ENCODE data around the gene GRK6. TPM values are rescaled to one million over a fixed set of nuclear protein-coding genes. Genes with fewer than 3 reads are reported as not detected.

Gene GRK6
- total RNA-seq, 4 donors from 2014 or later = 29.1 to 44.7 (median 36.3) TPM

DNA sequence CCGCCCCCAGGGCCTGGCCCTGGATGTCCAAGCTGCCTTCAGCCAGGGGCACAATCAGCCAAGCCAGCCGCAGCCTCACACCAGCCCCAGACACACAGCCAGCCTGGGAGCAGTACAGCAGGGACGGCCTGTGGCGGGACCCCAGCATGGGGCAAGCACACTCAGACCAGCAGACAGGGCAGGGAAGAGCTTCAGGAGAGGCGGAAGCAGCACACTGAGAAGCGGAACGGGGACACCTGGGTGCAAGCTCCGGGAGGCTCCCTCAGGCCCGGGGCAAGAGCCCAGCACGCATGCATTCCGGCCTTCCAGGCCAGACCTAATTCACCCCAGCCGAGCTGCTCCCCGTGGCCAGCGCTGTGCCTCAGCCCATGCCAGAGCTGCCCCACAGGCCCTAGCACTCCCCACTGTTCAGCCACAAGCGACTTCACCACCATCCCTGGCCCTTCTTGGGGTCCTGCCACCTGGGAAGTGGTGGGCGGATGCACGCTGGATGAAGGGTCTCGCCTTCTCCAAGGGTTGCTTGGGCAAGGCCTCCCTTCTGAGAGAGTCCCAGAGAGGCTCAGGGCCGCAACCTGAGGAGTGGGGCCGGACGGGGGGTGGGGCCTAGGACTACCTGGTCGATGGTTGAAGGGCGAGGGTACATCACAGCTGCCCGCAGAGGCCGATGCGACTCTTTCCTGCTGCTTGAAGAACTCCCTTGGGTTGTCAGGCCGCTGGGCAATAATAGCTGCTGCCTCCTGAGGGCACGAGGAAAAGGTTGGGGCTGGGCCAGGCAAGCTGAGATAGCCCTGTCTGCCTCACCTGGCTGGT lies 33.5 kb downstream of the GRK6 start:
- TF ChIP-seq, protein P1, sequence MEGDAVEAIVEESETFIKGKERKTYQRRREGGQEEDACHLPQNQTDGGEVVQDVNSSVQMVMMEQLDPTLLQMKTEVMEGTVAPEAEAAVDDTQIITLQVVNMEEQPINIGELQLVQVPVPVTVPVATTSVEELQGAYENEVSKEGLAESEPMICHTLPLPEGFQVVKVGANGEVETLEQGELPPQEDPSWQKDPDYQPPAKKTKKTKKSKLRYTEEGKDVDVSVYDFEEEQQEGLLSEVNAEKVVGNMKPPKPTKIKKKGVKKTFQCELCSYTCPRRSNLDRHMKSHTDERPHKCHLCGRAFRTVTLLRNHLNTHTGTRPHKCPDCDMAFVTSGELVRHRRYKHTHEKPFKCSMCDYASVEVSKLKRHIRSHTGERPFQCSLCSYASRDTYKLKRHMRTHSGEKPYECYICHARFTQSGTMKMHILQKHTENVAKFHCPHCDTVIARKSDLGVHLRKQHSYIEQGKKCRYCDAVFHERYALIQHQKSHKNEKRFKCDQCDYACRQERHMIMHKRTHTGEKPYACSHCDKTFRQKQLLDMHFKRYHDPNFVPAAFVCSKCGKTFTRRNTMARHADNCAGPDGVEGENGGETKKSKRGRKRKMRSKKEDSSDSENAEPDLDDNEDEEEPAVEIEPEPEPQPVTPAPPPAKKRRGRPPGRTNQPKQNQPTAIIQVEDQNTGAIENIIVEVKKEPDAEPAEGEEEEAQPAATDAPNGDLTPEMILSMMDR (IDR thresholded peaks at IDR 0.05) = no peak
- TF ChIP-seq POLR2A (IDR thresholded peaks at IDR 0.05; ENCODE audit: low read depth) (no peak), EP300 (IDR thresholded peaks at IDR 0.05) (no peak), POLR2AphosphoS5 (IDR thresholded peaks at IDR 0.05) (no peak)
- Histone ChIP-seq H3K9me3 (no peaks in the 10 kb centered on the region), H3K4me3 (no peak overlapping the region), H3K27me3 (no peaks in the 10 kb centered on the region), H3K27ac (replicated peaks in 1 of 4) (no peak overlapping the region), H3K4me1 (peaks cover 26 to 43% (median 34%) of the 10 kb centered on the region in 4 donors), H3K36me3 (peaks cover 0 to 59% (median 48%) of the 10 kb centered on the region in 4 donors)
- intact Hi-C loops (cut with DNase I) = loop anchor here (10.0 kb wide), 1 partner anchor 145 kb away; the partner anchor contains the start of gene MXD3
- 91% methylated on average over 25 of the region's 28 CpGs for WGBS
- no peak for DNase-seq (ENCODE audit: extremely low spot score)

DNA sequence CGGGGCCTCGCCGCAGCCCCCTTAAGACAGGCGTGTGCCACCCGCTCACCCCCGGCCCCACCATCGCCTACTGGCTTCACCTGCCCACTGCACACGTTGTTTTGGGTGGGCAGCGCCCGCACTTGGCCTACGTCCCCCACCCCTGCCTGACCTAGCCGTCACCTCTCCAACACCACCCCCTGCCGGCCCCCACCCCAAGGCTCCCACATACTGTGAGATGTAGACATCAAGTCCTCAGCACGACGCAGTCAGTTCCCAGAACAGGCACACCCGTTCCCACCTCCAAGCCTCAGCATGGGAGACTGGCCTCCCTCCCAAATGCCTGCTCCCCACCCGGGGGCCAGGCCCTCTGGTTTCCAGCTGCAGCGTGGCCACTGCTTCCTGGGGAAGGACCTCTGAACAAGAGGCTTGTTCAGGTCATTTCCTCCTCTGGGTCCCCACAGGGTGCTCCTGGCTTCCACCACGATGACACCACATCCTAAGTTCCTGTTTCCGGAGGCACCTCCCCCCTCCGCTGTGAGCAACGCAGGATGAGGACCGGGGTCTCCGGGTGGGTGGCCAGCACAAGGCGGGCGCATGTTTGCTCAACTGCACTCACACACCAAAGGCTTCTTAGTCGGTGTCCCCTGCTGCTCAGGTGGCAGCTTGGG lies 35.7 kb downstream of the GRK6 start:
- Histone ChIP-seq H3K9me3 (no peaks in the 10 kb centered on the region), H3K27me3 (no peaks in the 10 kb centered on the region), H3K27ac (replicated peaks in 1 of 4) (peak overlapping the region; percentile 26 to 72 (median 48)), H3K4me3 (no peak overlapping the region), H3K36me3 (peaks cover 8 to 80% (median 64%) of the 10 kb centered on the region in 4 donors), H3K4me1 (peaks cover 4 to 22% (median 18%) of the 10 kb centered on the region in 4 donors)
- DNase-seq (ENCODE audit: extremely low spot score) = no peak
- WGBS = 72% methylated on average over 27 of the region's 27 CpGs
- intact Hi-C loops (cut with DNase I) = no loop called here
- no peak for TF ChIP-seq EP300 (IDR thresholded peaks at IDR 0.05)
- TF ChIP-seq POLR2A (IDR thresholded peaks at IDR 0.05; ENCODE audit: low read depth) = no peak
- TF ChIP-seq, protein P1 (IDR thresholded peaks at IDR 0.05) = no peak
- peak; percentile 40 to 44 for TF ChIP-seq POLR2AphosphoS5 (IDR thresholded peaks at IDR 0.05)

DNA sequence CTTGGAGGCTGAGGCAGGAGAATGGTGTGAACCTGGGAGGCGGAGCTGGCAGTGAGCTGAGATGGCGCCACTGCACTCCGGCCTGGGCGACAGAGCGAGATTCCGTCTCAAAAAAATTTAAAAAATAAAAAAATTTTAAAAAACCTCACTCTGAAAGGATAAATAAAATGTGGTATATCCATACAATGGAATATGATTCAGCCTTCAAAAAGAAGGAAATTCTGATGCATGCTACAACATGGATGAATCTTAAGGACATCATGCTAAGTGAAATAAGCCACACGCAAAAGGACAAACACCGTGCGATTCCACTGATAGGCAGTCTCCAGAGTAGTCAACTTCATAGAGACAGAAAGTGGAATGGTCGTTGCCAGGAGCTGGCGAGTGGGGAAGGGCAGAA lies 38.6 kb downstream of the GRK6 start:
- Histone ChIP-seq H3K9me3 (no peaks in the 10 kb centered on the region), H3K4me1 (peaks cover 19 to 31% (median 30%) of the 10 kb centered on the region in 4 donors), H3K4me3 (no peak overlapping the region), H3K27ac (replicated peaks in 1 of 4) (no peak overlapping the region), H3K36me3 (peaks cover 11 to 72% (median 53%) of the 10 kb centered on the region in 4 donors), H3K27me3 (no peaks in the 10 kb centered on the region)
- intact Hi-C loops (cut with DNase I) = no loop called here
- no peak for DNase-seq (ENCODE audit: extremely low spot score)
- TF ChIP-seq POLR2AphosphoS5 (IDR thresholded peaks at IDR 0.05) (no peak), EP300 (IDR thresholded peaks at IDR 0.05) (no peak), POLR2A (IDR thresholded peaks at IDR 0.05; ENCODE audit: low read depth) (no peak)
- TF ChIP-seq, protein P1 (IDR thresholded peaks at IDR 0.05) = no peak
- 97% methylated on average over 11 of the region's 11 CpGs for WGBS

DNA sequence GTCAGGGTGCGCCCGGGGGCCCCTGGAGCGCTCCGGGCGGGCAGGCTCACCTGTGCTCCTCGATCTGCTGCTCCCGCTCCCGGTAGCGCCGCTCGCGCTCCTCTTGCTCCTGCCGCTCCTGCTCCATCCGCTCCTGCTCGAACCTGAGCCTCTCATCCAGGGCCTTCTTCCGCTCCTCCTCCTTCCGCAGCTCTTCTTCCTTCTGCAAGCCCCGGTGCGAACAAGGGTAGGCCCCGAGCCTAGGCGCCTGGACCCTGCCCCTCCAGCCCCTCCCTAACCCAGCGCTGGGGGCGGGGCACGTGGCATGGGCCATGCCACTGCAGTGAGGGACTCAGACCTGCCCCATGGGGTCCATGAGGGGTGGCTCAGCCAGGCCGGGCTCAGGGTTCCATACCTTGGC lies 40.4 kb downstream of the GRK6 start:
- WGBS = 93% methylated on average over 25 of the region's 25 CpGs
- intact Hi-C loops (cut with DNase I) = no loop called here
- no peaks in the 10 kb centered on the region for H3K9me3 ChIP-seq
- H3K27me3 ChIP-seq = no peaks in the 10 kb centered on the region
- no peak overlapping the region for H3K27ac ChIP-seq (replicated peaks in 1 of 4)
- no peak for DNase-seq (ENCODE audit: extremely low spot score)
- peaks cover 11 to 62% (median 47%) of the 10 kb centered on the region in 4 donors for H3K36me3 ChIP-seq
- H3K4me3 ChIP-seq = no peak overlapping the region
- H3K4me1 ChIP-seq = peaks cover 37 to 47% (median 41%) of the 10 kb centered on the region in 4 donors
- TF ChIP-seq EP300 (IDR thresholded peaks at IDR 0.05) = no peak

DNA sequence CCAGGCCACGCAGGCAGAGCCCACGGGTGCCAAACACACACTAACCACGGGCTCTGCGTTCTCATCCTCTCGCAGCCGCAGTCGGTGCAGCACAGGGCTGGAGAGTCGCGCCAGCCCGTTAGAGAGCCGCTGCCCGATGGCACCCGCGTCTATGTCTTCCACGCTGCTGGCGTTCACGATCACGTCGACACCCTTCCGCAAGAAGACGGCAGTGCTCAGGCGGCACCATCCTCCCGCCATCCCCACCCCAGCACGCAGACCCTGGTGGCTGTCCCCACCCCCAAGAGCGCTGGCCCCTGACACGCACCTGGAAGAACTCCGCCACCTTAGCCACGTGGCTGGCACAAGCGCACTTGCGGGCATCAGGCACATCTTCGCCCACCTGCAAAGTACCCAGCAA lies 41.0 kb downstream of the GRK6 start:
- Histone ChIP-seq H3K9me3 (no peaks in the 10 kb centered on the region), H3K27me3 (no peaks in the 10 kb centered on the region), H3K27ac (replicated peaks in 1 of 4) (peak overlapping the region in 2 of 4 donors; percentile 47 to 89), H3K4me1 (peaks cover 42 to 47% (median 44%) of the 10 kb centered on the region in 4 donors), H3K36me3 (peaks cover 11 to 57% (median 47%) of the 10 kb centered on the region in 4 donors), H3K4me3 (no peak overlapping the region)
- WGBS = 93% methylated on average over 29 of the region's 31 CpGs
- TF ChIP-seq POLR2AphosphoS5 (IDR thresholded peaks at IDR 0.05) (no peak), EP300 (IDR thresholded peaks at IDR 0.05) (no peak)
- TF ChIP-seq, protein P1 (IDR thresholded peaks at IDR 0.05) = no peak
- intact Hi-C loops (cut with DNase I) = no loop called here
- DNase-seq (ENCODE audit: extremely low spot score) = no peak
